ENCODE measurements around the gene TANC1.
"Not testable (repeated sequence)": the region's sequence is repeated elsewhere in the genome, so short reads cannot be mapped to it uniquely, and the experiment has no call there.

TANC1 gene

GRCh38 chr2:159094173-159094737, 125.8 kb downstream of the TANC1 start:
- Histone ChIP-seq H3K4me1 (ENCODE audit: insufficient read depth, low read length) (no peaks in the 10 kb centered on the region), H3K9ac (ENCODE audit: low read depth, low read length) (no peak overlapping the region), H3K9me3 (ENCODE audit: insufficient read depth, low read depth, low read length) (peaks cover 13% of the 10 kb centered on the region; the same call in 1 of the 2 replicates), H3K4me3 (ENCODE audit: low read length) (no peak overlapping the region), H3K27ac (ENCODE audit: low read depth, low read length) (no peak overlapping the region), H3K27me3 (ENCODE audit: insufficient read depth, low read length) (no peaks in the 10 kb centered on the region), H3K36me3 (ENCODE audit: insufficient read depth, low read length) (no peaks in the 10 kb centered on the region)
- 94% methylated on average over 10 of the region's 10 CpGs for WGBS

- Histone ChIP-seq H3K27ac (ENCODE audit: low read depth, low read length) (no peak overlapping the region), H3K36me3 (ENCODE audit: insufficient read depth, low read length) (no peaks in the 10 kb centered on the region), H3K9ac (ENCODE audit: low read depth, low read length) (no peak overlapping the region), H3K4me1 (ENCODE audit: insufficient read depth, low read length) (no peaks in the 10 kb centered on the region), H3K27me3 (ENCODE audit: insufficient read depth, low read length) (no peaks in the 10 kb centered on the region), H3K4me3 (ENCODE audit: low read length) (no peak overlapping the region), H3K9me3 (ENCODE audit: insufficient read depth, low read depth, low read length) (peaks cover 13% of the 10 kb centered on the region; the same call in 1 of the 2 replicates)
- WGBS: 83% methylated on average over 1 of the region's 1 CpG
Observed at GRCh38 chr2:159095813-159096212, 127.4 kb downstream of the TANC1 start.

GRCh38 chr2:159096302-159096855, 127.9 kb downstream of the TANC1 start:
- not testable (repeated sequence) for H3K4me1 ChIP-seq (ENCODE audit: insufficient read depth, low read length); H3K36me3 ChIP-seq (ENCODE audit: insufficient read depth, low read length); H3K27ac ChIP-seq (ENCODE audit: low read depth, low read length); H3K9ac ChIP-seq (ENCODE audit: low read depth, low read length); H3K27me3 ChIP-seq (ENCODE audit: insufficient read depth, low read length); H3K4me3 ChIP-seq (ENCODE audit: low read length)
- WGBS: 87% methylated on average over 8 of the region's 8 CpGs
- peaks cover 13% of the 10 kb centered on the region; the same call in 1 of the 2 replicates for H3K9me3 ChIP-seq (ENCODE audit: insufficient read depth, low read depth, low read length)

- Histone ChIP-seq H3K9ac (ENCODE audit: low read depth, low read length) (no peak overlapping the region), H3K4me1 (ENCODE audit: insufficient read depth, low read length) (no peaks in the 10 kb centered on the region), H3K4me3 (ENCODE audit: low read length) (no peak overlapping the region), H3K27ac (ENCODE audit: low read depth, low read length) (no peak overlapping the region), H3K27me3 (ENCODE audit: insufficient read depth, low read length) (no peaks in the 10 kb centered on the region), H3K9me3 (ENCODE audit: insufficient read depth, low read depth, low read length) (peaks cover 13% of the 10 kb centered on the region; the same call in 1 of the 2 replicates), H3K36me3 (ENCODE audit: insufficient read depth, low read length) (no peaks in the 10 kb centered on the region)
- 96% methylated on average over 1 of the region's 1 CpG for WGBS
Observed at GRCh38 chr2:159096901-159097300, 128.5 kb downstream of the TANC1 start.

- Histone ChIP-seq H3K9me3 (ENCODE audit: insufficient read depth, low read depth, low read length) (peaks cover 13% of the 10 kb centered on the region; the same call in 1 of the 2 replicates), H3K36me3 (ENCODE audit: insufficient read depth, low read length) (no peaks in the 10 kb centered on the region), H3K4me3 (ENCODE audit: low read length) (no peak overlapping the region), H3K9ac (ENCODE audit: low read depth, low read length) (no peak overlapping the region), H3K27ac (ENCODE audit: low read depth, low read length) (no peak overlapping the region), H3K27me3 (ENCODE audit: insufficient read depth, low read length) (no peaks in the 10 kb centered on the region), H3K4me1 (ENCODE audit: insufficient read depth, low read length) (no peaks in the 10 kb centered on the region)
- 100% methylated on average over 2 of the region's 3 CpGs for WGBS
Observed at GRCh38 chr2:159098361-159098760, 129.9 kb downstream of the TANC1 start.

- Histone ChIP-seq H3K4me3 (ENCODE audit: low read length) (no peak overlapping the region), H3K36me3 (ENCODE audit: insufficient read depth, low read length) (no peaks in the 10 kb centered on the region), H3K9me3 (ENCODE audit: insufficient read depth, low read depth, low read length) (peaks cover 13% of the 10 kb centered on the region; the same call in 1 of the 2 replicates), H3K27ac (ENCODE audit: low read depth, low read length) (no peak overlapping the region), H3K4me1 (ENCODE audit: insufficient read depth, low read length) (no peaks in the 10 kb centered on the region), H3K27me3 (ENCODE audit: insufficient read depth, low read length) (no peaks in the 10 kb centered on the region), H3K9ac (ENCODE audit: low read depth, low read length) (no peak overlapping the region)
- WGBS: 94% methylated on average over 3 of the region's 3 CpGs
Observed at GRCh38 chr2:159098921-159099411, 130.5 kb downstream of the TANC1 start.

- H3K4me3 ChIP-seq (ENCODE audit: low read length): no peak overlapping the region
- no peak overlapping the region for H3K9ac ChIP-seq (ENCODE audit: low read depth, low read length)
- no peaks in the 10 kb centered on the region for H3K27me3 ChIP-seq (ENCODE audit: insufficient read depth, low read length)
- H3K4me1 ChIP-seq (ENCODE audit: insufficient read depth, low read length): no peaks in the 10 kb centered on the region
- no peaks in the 10 kb centered on the region for H3K36me3 ChIP-seq (ENCODE audit: insufficient read depth, low read length)
- 93% methylated on average over 7 of the region's 8 CpGs for WGBS
- H3K9me3 ChIP-seq (ENCODE audit: insufficient read depth, low read depth, low read length): 0 out of 2 replicates have a peak, but pooled peaks cover under 1% of the 10 kb centered on the region
- H3K27ac ChIP-seq (ENCODE audit: low read depth, low read length): no peak overlapping the region
Observed at GRCh38 chr2:159101755-159102489, 133.5 kb downstream of the TANC1 start.

- Histone ChIP-seq H3K4me1 (ENCODE audit: insufficient read depth, low read length) (no peaks in the 10 kb centered on the region), H3K9ac (ENCODE audit: low read depth, low read length) (no peak overlapping the region), H3K27me3 (ENCODE audit: insufficient read depth, low read length) (no peaks in the 10 kb centered on the region), H3K27ac (ENCODE audit: low read depth, low read length) (no peak overlapping the region), H3K9me3 (ENCODE audit: insufficient read depth, low read depth, low read length) (no peaks in the 10 kb centered on the region), H3K4me3 (ENCODE audit: low read length) (no peak overlapping the region), H3K36me3 (ENCODE audit: insufficient read depth, low read length) (no peaks in the 10 kb centered on the region)
- WGBS: 96% methylated on average over 5 of the region's 5 CpGs
Observed at GRCh38 chr2:159103411-159103810, 135.0 kb downstream of the TANC1 start.

GRCh38 chr2:159106109-159106508, 137.7 kb downstream of the TANC1 start:
- Histone ChIP-seq H3K4me3 (ENCODE audit: low read length) (no peak overlapping the region), H3K27me3 (ENCODE audit: insufficient read depth, low read length) (no peaks in the 10 kb centered on the region), H3K36me3 (ENCODE audit: insufficient read depth, low read length) (no peaks in the 10 kb centered on the region), H3K9ac (ENCODE audit: low read depth, low read length) (no peak overlapping the region), H3K9me3 (ENCODE audit: insufficient read depth, low read depth, low read length) (no peaks in the 10 kb centered on the region), H3K4me1 (ENCODE audit: insufficient read depth, low read length) (no peaks in the 10 kb centered on the region), H3K27ac (ENCODE audit: low read depth, low read length) (no peak overlapping the region)
- WGBS: 95% methylated on average over 5 of the region's 5 CpGs

- Histone ChIP-seq H3K36me3 (ENCODE audit: insufficient read depth, low read length) (no peaks in the 10 kb centered on the region), H3K9me3 (ENCODE audit: insufficient read depth, low read depth, low read length) (no peaks in the 10 kb centered on the region), H3K4me1 (ENCODE audit: insufficient read depth, low read length) (no peaks in the 10 kb centered on the region), H3K27me3 (ENCODE audit: insufficient read depth, low read length) (no peaks in the 10 kb centered on the region), H3K4me3 (ENCODE audit: low read length) (no peak overlapping the region), H3K27ac (ENCODE audit: low read depth, low read length) (no peak overlapping the region), H3K9ac (ENCODE audit: low read depth, low read length) (no peak overlapping the region)
- WGBS: 92% methylated on average over 12 of the region's 12 CpGs
Observed at GRCh38 chr2:159108181-159108893, 139.9 kb downstream of the TANC1 start.

- H3K36me3 ChIP-seq (ENCODE audit: insufficient read depth, low read length): no peaks in the 10 kb centered on the region
- H3K27me3 ChIP-seq (ENCODE audit: insufficient read depth, low read length): no peaks in the 10 kb centered on the region
- H3K9me3 ChIP-seq (ENCODE audit: insufficient read depth, low read depth, low read length): no peaks in the 10 kb centered on the region
- 94% methylated on average over 3 of the region's 3 CpGs for WGBS
- no peak overlapping the region for H3K9ac ChIP-seq (ENCODE audit: low read depth, low read length)
- no peak overlapping the region for H3K4me3 ChIP-seq (ENCODE audit: low read length)
- no peak overlapping the region for H3K27ac ChIP-seq (ENCODE audit: low read depth, low read length)
- no peaks in the 10 kb centered on the region for H3K4me1 ChIP-seq (ENCODE audit: insufficient read depth, low read length)
Observed at GRCh38 chr2:159109517-159109916, 141.1 kb downstream of the TANC1 start.

Measured in HUES64 (cell line).